DMS53 treated with DMSO at 0.1 percent for 48 hours (cell line): ENCODE data around the gene SLC26A8.
"Not testable (repeated sequence)": the region's sequence is repeated elsewhere in the genome, so short reads cannot be mapped to it uniquely, and the experiment has no call there.

Experiments used
- DNase-seq: peaks from one replicate; lab custom pipeline; 2025; ENCODE audit not compliant: unreplicated experiment; lab: John Stamatoyannopoulos, UW

Gene SLC26A8

DNA sequence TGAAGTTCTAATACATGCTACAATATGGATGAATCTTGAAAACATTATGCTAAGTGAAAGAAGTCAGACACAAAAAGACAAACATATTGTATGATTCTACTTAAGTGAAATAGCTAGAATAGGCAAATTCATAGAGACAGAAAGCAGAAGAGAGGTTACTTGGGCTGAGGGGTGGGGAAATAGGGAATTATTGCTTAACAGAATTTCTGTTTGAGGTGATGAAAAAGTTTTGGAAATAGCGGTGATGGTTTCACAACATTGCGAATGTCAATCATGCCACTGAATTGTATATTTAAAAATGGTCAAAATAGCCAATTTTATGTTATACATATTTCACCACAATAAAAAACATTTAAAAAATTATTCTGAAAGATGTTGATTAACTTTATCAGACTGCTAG is 6.1 kb downstream of the SLC26A8 start:
- DNase-seq = no peak

- no peak for DNase-seq
Observed at GRCh38 chr6:36015666-36016065, 8.8 kb downstream of the SLC26A8 start.

GRCh38 chr6:36000451-36000850 is 24.0 kb downstream of the SLC26A8 start:
- DNase-seq = no peak

DNA sequence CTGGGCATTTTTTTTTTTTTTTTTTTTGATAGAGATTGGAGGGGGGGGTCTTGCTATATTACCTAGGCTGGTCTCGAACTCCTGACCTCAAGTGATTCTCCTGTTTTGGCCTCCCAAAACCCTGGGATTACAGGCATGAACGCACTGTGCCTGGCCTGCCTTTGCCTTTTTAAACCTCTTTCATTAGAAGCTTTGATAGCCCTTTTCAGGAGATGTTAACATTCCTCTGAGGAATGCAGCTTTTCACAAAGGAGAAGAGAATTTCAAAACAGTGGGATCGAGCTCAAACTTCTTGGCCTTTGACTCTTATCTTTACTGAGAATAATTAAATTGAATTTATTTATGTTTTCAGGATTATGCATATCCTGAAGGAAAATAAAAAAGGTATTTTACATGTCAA is 31.3 kb downstream of the SLC26A8 start:
- DNase-seq = no peak

GRCh38 chr6:35988047-35988446 is 36.4 kb downstream of the SLC26A8 start:
- DNase-seq = not testable (repeated sequence)

DNA sequence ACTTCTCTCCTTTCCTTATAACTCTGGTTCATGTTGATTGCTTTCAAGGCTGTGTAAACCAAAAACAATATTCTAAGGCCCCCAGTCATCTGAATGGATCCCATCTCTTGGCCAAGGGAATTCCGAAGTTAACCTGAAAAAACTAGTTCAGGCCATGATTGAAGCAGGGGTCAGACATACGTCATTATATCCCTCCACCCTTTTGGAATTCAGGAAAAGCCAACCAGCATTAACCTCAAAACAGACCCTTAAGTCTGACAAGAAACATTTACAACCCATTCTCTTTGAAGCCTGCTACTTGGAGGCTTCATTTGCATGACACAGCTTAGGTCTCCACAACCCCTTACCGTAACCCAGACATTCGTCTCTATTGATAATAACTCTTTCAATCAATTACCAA is 39.7 kb downstream of the SLC26A8 start:
- no peak for DNase-seq

- no peak for DNase-seq
Observed at GRCh38 chr6:35980991-35981645, 43.3 kb downstream of the SLC26A8 start.

DNA sequence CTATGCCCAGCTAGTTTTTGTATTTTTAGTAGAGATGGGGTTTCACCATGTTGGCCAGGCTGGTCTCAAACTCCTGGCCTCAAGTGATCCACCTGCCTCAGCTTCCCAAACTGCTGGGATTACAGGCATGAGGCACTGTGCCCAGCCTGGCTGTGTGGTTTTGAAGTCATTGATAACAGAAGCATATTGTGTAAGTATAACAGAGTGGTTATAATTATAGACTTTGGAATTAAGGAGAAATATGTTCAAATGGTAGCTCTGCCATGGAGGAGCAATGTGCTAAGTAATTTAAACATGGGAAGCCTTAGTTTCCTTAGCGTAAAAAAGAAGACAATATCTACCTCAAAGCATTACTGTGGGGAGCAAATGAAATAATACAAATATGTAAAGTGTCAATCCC is 44.3 kb downstream of the SLC26A8 start:
- DNase-seq = not testable (repeated sequence)

DNA sequence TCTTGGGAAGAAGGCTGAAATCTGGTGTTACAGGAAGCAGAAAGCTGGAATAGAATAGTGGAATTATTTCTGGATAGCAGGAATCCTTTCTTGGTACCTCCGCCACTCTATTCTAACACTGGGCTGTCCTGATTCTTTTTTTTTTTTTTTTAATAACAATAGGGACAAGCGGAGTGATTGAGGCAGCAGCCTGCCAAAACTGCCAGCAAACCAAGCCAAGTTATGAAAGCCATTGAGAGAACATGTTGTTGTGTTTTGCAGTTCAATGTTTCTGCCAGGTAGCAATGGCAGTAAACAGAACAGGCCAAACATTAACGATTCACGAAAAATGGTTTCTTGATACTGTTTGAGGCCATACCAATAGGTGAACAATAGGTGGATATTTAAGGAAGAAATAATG is 47.1 kb downstream of the SLC26A8 start:
- no peak for DNase-seq

- no peak for DNase-seq
Observed at GRCh38 chr6:35973670-35974222, 50.7 kb downstream of the SLC26A8 start.

GRCh38 chr6:35972471-35973367 is 51.7 kb downstream of the SLC26A8 start:
- DNase-seq = no peak

DNA sequence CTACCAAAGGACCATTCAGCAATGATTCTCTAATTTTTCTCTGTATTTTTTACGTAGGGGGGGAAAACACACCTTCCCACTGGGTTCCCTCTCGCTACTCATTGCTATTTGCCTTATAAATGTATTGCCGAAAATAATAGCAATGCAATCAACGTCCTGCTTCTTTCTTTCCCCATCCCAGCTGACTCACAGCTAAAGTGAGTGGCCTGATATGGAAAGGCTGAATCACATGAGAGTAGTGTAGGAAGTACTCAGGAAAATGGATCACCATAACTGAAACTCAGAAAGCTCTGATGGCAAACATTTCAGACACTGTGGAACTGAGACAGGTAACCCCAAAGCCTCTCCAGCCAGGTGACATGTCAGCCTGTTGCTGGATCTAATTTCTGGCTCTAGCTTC is 54.3 kb downstream of the SLC26A8 start:
- DNase-seq = no peak

DNA sequence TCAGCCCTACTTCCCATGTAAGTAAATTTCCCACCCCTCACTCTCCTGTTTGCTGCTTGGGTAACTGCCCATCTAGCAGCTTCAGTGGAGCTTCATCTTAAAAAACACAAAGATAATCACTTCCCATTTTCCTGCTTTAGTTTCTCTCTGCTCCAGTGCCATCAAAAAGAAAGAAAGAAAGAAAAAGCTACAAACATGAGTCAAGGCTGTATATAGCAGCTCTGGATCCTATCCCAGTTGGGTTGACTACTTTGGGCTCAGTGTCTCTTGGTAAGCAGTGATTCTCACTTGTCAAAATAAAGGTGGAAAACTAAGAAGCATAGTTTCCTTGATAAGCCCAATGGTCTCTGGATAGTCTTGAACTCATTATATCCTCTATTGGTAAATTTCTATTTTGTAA is 54.8 kb downstream of the SLC26A8 start:
- DNase-seq = no peak

- DNase-seq = no peak
Observed at GRCh38 chr6:35968821-35969220, 55.6 kb downstream of the SLC26A8 start.

GRCh38 chr6:35967076-35967774 is 57.2 kb downstream of the SLC26A8 start:
- peak; percentile 89 for DNase-seq

DNA sequence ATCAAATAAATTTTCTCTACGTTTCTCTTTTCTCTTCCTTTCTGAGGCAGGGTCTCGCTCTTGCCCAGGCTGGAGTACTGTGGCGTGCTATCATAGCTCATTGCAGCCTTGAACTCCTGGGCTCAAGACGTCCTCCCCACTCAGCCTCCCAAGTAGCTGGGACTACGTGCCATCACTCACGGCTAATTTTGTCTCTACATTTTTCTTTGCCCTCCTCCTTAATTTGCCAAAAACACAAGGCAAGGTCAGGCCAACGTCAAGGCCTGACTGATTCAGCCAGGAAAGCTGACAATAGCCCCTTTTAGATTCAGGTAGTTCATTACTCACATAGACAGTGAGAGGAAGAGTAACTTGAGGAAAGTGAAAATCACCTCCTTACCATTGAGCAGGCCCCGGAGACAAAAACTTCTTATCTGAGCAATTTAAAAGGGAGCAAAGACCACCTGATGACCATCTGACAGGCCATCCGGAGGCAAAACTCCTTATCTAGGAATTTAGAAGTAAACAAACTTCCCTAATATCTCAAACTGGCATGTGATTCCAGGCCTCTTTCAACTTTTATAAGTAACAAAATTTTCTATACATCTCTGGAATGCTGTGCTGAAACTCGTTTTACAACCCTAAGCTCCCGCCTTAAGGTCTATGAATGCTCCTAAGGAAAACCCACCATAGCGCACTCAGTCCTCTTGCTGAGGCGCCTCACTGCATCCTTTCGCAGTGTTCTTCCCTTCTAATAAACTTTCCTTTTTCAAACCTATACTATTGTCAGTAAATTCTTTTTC is 61.5 kb downstream of the SLC26A8 start:
- DNase-seq = no peak

GRCh38 chr6:35960187-35960586 is 64.3 kb downstream of the SLC26A8 start:
- no peak for DNase-seq

GRCh38 chr6:35955970-35956369 is 68.5 kb downstream of the SLC26A8 start:
- no peak for DNase-seq

DNA sequence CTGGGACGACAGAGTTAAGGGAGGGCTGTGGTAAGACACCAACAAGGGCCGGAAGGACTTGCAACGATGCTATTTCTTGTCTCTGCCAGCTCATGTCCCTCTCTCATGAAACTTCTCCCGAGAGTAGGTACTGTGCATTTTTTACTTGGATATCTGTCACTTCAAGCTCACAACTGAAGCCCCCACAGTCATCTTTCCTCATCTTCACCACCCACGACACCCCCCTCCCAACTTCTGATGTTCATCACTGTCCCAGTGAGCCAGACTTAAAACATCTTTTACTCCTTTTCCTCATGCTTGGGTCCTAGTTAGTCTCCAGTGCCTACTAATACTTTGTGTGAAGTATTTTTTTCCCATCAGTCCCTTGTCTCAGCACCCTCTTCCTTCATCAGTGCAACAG is 68.9 kb downstream of the SLC26A8 start:
- DNase-seq = no peak

GRCh38 chr6:35955071-35955470 is 69.4 kb downstream of the SLC26A8 start:
- no peak for DNase-seq

- no peak for DNase-seq
Observed at GRCh38 chr6:35954333-35954732, 70.1 kb downstream of the SLC26A8 start.
